A549 treated with AZD9567 at 1 μM for 4 hours (cell line): ENCODE results near the gene LSG1. TPM values are rescaled to one million over a fixed set of nuclear protein-coding genes. Genes with fewer than 3 reads are reported as not detected.

ENCODE experiments used
- total RNA-seq: library from RNA; stranded (reverse); fragments of 200-300 nt; extraction: Qiagen RNA extraction; gene quantifications from 5 replicates; pipeline ENCODE4 v1.2.3, GENCODE V29; 2022; ENCODE audit not compliant: insufficient read depth

The LSG1 gene
- 30.3 to 38.4 TPM (median 32.2 TPM) in 5 replicates for total RNA-seq

GRCh38 chr3:194671900-194672808 lies at the start of gene LSG1:
Gene LSG1 (minus strand): TSS chr3:194672191. CDS start chr3:194672162, 29 bp downstream.

GRCh38 chr3:194685718-194686413 lies 13.9 kb upstream of the LSG1 start, which contains the start of gene FAM43A:
Gene FAM43A (plus strand): TSS chr3:194685883. CDS start chr3:194686827, 944 bp downstream.

GRCh38 chr3:194633349-194634004 lies 38.5 kb downstream of the LSG1 start, which contains the start of gene TMEM44:
Gene TMEM44 (minus strand): TSS chr3:194633419. CDS start chr3:194633215, 204 bp downstream.

Other genes with a start within 250 kb of the LSG1 start
- gene ATP13A3, start 185.2 kb downstream of the LSG1 start, total RNA-seq: 22.6 to 36.2 TPM (median 31.9 TPM) in 5 replicates
- gene TMEM44, start 38.8 kb downstream of the LSG1 start, total RNA-seq: 9.6 to 21.0 TPM (median 11.2 TPM) in 5 replicates
- gene FAM43A, start 13.7 kb upstream of the LSG1 start, total RNA-seq: 7.9 to 17.3 TPM (median 16.5 TPM) in 5 replicates